ENCODE measurements around the gene STX8. TPM values are rescaled to one million over a fixed set of nuclear protein-coding genes. Genes with fewer than 3 reads are reported as not detected.

STX8 gene
- total and polyA plus RNA-seq, 8 donors = 26.9 to 37.4 (median 32.3) TPM

GRCh38 chr17:9531034-9531433 lies 44.6 kb downstream of the STX8 start:
- TF ChIP-seq CTCF (IDR thresholded peaks at IDR 0.05) = no peak
- Histone ChIP-seq H3K4me3 (no peak overlapping the region), H3K27ac (no peak overlapping the region), H3K36me3 (no peaks in the 10 kb centered on the region), H3K9me3 (no peaks in the 10 kb centered on the region), H3K27me3 (no peaks in the 10 kb centered on the region), H3K4me1 (no peaks in the 10 kb centered on the region)
- FAIRE-seq = no peak
- DNase-seq = no peak
- ATAC-seq = no peak
- intact Hi-C loops (cut with DNase I) = no loop called here
- WGBS, 2 donors = 18% methylated on average over 2 of the region's 2 CpGs

GRCh38 chr17:9529033-9529700 lies 46.5 kb downstream of the STX8 start:
- Histone ChIP-seq H3K27ac (no peak overlapping the region), H3K36me3 (no peaks in the 10 kb centered on the region), H3K9me3 (no peaks in the 10 kb centered on the region), H3K4me1 (no peaks in the 10 kb centered on the region), H3K4me3 (no peak overlapping the region), H3K27me3 (no peaks in the 10 kb centered on the region)
- DNase-seq = no peak
- FAIRE-seq = no peak
- intact Hi-C loops (cut with DNase I) = no loop called here
- TF ChIP-seq CTCF (IDR thresholded peaks at IDR 0.05) = peak in 1 of 4 donors; percentile 7
- WGBS, 2 donors = 70 to 71% methylated on average over 5 of the region's 5 CpGs
- ATAC-seq = peak in 2 of 4 donors; percentile 25 to 44

- WGBS, 2 donors = 57 to 59% methylated on average over 3 of the region's 3 CpGs
- DNase-seq (no peak), FAIRE-seq (no peak), ATAC-seq (no peak)
- no peaks in the 10 kb centered on the region for H3K9me3 ChIP-seq
- H3K27me3 ChIP-seq = no peaks in the 10 kb centered on the region
- H3K36me3 ChIP-seq = no peaks in the 10 kb centered on the region
- H3K4me1 ChIP-seq = no peaks in the 10 kb centered on the region
- intact Hi-C loops (cut with DNase I) = no loop called here
- H3K4me3 ChIP-seq = no peak overlapping the region
- no peak overlapping the region for H3K27ac ChIP-seq
- no peak for TF ChIP-seq CTCF (IDR thresholded peaks at IDR 0.05)
Observed at GRCh38 chr17:9527788-9528187, 47.8 kb downstream of the STX8 start.

GRCh38 chr17:9522074-9522473 lies 53.5 kb downstream of the STX8 start:
- peak in 3 of 4 donors; percentile 72 to 79 (median 75) for ATAC-seq
- Histone ChIP-seq H3K9me3 (no peaks in the 10 kb centered on the region), H3K27me3 (no peaks in the 10 kb centered on the region), H3K4me1 (no peaks in the 10 kb centered on the region), H3K36me3 (no peaks in the 10 kb centered on the region), H3K27ac (no peak overlapping the region), H3K4me3 (no peak overlapping the region)
- peak in 1 of 4 donors; percentile 21 for TF ChIP-seq CTCF (IDR thresholded peaks at IDR 0.05)
- WGBS, 2 donors = 35 to 54% methylated on average over 4 of the region's 4 CpGs
- intact Hi-C loops (cut with DNase I) = no loop called here
- DNase-seq = no peak
- FAIRE-seq = no peak

- FAIRE-seq (no peak), ATAC-seq (no peak), DNase-seq (no peak)
- intact Hi-C loops (cut with DNase I) = no loop called here
- WGBS, 2 donors = 80 to 86% methylated on average over 4 of the region's 4 CpGs
- H3K36me3 ChIP-seq = no peaks in the 10 kb centered on the region
- no peaks in the 10 kb centered on the region for H3K9me3 ChIP-seq
- no peak overlapping the region for H3K27ac ChIP-seq
- no peak for TF ChIP-seq CTCF (IDR thresholded peaks at IDR 0.05)
- no peaks in the 10 kb centered on the region for H3K27me3 ChIP-seq
- H3K4me1 ChIP-seq = no peaks in the 10 kb centered on the region
- no peak overlapping the region for H3K4me3 ChIP-seq
Observed at GRCh38 chr17:9521062-9521461, 54.6 kb downstream of the STX8 start.
